Endometrium (tissue), 2 donors: ENCODE data around the gene FEM1B.

Experiments
- FAIRE-seq: peaks from 2 replicates; lab custom pipeline; 2012; peaks lifted over from hg19 to GRCh38; lab: Jason Lieb, UNC
- donor health status: control.
- donor health status: control.

FEM1B gene

DNA sequence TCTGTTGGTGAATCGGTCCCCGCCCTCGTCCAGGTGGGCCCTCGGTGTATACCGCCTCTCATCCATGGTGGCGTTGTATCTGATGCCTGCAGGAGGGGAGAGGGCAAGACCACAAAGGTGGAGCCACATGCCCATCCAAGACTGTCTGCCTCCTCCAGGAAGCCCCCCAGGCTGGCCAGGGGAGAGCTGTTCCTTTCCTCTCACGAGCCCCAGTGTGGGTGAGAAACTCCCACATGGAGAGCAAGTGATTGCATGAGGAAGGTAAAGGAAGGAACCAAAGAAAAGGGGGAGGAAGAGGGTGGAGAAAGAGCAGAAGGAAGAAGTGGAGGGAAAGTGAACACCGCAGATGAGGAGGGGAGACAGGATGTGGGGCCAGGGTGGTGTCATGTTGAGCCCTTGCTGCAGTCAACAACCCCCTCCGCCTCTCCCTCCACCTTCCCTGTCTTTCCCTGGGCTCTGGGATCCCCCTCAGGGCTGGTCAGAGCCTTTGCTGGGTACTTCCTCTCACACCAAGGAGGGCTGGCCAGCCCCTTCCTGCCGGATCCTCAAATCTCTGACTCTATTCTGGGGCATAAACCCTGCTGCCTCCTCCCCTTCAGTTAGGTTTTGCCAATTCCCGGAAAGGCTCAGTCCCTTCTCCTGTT lies 49.3 kb downstream of the FEM1B start:
- no peak for FAIRE-seq

DNA sequence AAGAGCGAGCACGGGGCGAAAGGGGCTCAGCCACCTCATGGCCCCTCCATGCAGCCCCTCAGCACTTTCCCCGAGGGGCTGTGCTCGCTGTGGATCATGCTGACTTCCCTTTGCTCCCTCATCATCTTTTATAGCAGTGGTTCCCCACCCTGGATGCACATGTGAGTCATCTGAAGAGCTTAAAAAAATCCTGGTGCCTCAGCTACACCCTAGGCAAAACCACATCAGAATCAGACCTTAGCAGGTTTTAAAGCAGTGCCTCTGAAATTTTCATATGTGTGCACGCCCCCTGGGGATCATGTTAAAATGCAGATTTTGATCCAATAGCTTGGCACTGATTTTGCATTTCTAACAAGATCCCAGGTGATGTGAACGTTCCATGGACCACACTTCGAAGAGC lies 50.9 kb downstream of the FEM1B start:
- FAIRE-seq: no peak

DNA sequence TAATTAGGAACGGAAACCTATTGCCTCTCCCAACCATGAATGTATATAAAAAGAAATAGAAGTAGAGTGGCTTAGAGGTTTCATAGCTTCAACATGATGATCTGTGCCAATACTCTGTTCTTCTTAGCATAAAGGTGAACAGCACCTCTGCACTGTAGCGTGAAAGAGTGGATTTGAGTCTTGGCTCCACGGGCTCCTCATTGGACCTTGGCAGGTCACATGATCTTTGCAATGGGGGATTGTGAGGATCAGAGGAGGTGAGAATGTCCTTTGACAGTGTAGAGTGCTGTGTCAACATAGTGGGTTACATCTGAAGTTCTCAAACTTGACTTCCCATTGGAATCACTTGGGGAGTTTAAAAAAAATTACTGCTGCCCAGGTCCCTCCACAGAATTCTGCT lies 51.4 kb downstream of the FEM1B start:
- FAIRE-seq: no peak

DNA sequence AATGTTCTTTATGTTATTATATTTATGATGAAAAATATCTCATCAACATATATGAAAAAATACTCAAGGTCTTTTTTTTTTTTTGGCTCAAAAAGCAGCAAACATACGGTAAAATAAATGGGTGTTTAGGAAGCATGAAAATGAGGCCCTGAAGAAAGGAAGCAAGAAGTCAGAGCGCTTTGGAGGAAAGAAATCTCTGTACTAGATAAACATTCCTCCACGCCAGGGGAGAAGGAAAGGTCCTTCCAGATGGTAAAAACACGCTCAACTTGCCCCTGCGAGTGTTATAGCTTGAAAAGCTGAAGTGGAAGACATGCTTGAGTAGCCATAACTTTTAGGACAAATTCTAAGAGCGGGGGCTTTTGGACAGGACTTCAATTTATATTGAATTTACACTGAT lies 52.9 kb downstream of the FEM1B start:
- FAIRE-seq: no peak

DNA sequence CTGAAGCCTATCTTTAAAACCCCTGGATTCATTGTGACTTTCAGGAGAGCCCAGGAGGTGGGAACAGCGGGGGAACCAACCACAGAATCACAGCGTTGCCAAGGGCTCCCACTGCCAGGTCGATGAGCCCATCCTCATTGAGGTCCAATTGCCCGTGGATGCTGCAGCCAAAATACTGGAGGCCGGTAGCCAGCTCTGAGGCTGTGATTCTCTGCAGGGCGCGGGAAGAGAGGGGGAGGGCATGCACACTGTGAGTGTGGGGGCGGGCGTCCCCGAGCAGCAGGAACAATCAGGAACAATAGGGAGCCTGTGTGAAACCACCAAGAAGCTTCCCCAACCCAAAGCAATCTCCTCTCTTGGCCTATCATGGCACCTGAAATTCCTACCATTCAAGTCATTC lies 53.4 kb downstream of the FEM1B start:
- FAIRE-seq: no peak

DNA sequence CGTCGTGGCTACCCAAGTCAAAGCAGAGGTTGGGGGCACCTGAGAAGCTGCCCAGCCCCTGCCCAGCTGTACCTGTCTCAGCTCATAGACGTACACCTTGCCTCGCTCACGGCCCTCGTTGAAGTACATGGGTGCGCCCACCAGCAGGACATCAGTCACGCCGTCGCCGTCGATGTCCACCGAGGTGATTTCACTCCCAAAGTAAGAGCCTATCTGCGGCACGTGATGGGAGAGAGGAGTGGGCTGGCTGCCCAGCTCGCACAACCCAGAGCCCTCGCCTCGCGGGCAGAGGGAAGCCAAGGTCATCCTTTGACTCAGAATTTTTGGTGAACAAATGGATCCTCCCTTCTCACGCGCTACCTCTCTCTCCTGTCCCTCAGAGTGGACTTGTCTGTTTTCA lies 54.7 kb downstream of the FEM1B start:
- no peak for FAIRE-seq

DNA sequence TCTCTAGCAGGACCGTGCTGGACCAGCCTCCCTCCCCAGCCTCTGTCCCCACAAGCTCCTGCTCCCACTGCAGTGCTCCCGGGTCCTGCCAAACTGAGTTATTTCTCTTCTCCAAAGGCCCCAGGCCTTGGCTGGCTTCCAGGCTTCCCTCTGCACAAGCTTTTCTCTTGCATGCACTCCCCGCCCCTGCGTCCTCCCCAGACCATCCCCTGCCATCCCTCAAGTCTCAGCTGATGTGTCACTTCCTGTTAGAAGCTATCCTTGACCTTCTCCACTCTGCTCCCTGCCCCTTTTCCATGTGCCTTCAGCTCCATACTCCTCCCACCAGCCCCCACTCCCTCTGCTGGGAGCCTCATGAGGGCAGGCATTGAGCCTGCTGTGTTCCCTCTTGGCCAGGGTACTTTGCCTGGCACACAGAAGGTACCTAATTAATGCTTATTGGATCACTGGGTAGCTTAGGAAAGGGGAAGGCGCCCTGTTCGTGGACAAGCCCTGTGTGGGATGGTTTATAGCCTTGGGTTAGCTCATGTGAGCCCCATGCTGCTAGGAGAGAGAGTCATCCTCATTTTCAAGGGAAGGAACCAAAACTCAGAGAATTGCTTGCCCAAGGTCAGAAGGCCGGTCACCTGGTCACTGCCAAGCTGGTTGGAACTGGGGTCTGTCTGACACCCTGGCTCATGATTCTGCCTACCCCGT lies 56.4 kb downstream of the FEM1B start:
- FAIRE-seq: no peak

DNA sequence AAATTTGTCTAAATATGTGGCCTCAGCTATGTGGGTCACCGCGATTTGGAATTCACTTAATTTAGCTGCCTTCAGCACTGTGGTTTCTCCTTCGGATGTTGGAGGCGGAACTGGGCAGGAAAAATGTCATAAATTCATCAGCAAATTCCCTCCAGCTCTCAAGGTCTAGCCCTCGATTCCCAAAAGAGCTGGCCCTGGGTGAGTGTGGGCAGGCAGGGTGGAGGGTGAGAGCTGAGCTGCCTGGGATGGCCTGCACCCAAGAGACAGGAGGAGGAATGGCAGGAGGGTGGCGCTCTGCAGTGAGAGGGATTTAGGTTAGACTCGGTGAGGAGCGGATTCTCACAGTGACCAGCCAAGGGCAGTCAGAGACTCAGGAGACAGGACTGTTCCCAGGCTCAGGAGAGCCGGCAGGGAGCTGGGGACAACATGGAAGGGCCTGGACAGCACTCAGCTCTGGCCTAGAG lies 57.1 kb downstream of the FEM1B start:
- FAIRE-seq: no peak

DNA sequence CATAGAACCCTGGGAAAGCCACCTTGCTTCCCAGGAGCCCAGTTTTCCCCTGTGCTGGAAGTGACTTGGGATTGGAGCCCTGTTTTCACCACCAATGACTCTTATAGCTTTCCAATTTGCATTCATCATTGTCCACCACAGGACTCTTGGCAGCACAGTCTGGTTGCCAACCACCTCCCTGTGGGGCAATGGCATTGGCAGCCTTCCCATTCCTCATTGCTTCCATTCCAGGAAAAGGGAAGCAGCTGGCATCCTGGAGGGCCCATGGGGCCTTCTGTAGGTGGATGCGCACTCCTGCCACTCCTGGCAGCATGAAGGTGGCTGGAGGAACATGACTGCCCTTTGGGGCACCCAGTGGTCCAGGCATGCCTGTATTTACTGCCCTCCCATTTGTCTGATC lies 57.7 kb downstream of the FEM1B start:
- no peak for FAIRE-seq

DNA sequence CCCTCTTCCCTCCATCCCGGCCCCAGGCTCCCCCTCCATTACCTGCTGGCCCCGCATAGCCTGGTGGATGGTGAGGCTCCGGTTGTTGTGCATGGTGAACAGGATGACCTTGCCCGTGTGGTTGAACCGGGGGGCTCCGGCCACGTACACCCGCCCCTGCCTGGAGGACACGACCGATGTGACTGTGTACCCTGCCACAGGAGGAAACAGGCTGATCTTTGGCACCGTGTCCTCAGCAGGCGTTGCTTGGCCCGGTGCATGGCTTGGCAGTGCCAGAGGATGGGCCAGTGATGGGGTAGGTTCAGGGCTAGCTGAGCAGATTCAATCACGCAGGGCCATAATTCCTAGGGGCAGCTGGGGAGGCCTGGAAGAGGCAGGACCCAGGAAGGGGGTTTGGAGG lies 58.1 kb downstream of the FEM1B start:
- no peak for FAIRE-seq

DNA sequence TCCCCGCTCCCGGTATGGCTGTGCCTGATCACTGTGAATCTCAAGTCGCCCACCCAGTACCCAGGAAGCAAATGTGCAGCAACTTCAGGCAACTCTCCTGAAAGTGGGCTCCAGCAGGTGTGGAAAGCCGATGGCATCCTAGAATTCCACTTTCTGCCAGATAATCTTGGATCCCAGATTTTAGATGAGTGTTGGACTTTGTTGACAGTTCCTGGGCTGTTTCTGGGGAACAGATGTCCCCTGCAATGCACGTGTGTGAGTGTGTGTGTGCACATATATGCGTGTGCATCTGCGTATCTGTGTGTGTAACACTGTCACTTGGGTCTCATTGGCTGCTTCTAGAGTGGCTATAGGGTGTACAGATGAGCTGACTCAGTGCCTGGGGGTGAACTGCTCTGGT lies 59.0 kb downstream of the FEM1B start:
- no peak for FAIRE-seq

DNA sequence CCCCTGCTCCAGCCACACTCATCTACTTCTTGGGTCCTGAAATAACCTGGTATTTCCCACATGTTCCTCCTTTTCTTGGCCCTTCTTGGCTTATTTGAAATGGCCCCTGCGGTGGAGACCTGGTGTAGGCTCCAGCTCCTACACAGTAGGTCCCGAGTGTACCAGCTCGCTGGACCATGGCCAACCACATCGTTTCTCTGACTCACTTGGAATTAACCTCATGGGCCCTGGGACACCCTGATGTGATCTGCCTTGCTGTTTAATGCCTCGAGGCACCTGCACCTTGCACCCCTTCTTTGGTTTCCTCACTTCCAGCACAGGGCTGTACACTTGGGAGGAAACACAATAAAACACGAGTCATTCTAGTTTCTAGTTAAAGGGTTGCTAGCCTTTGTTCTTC lies 60.3 kb downstream of the FEM1B start:
- no peak for FAIRE-seq

DNA sequence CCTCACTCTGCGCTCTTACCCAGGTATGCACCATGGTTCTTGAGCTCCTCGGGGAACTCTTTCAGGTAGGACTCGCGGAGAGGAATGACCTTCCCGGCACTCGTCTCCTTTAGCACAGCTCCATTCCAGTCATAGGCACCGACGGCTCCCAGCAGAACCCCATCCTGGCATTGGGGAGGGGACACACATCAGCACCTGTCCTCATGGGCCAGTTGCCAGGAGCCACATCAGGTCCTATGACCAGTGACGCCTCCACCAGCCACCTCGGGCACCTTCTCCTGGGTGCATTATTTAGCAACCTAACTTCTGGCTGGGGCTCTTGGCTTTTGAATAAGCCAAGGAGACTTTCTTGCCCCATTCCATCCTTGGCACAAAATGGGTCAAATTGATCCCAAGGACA lies 61.9 kb downstream of the FEM1B start:
- FAIRE-seq: no peak

DNA sequence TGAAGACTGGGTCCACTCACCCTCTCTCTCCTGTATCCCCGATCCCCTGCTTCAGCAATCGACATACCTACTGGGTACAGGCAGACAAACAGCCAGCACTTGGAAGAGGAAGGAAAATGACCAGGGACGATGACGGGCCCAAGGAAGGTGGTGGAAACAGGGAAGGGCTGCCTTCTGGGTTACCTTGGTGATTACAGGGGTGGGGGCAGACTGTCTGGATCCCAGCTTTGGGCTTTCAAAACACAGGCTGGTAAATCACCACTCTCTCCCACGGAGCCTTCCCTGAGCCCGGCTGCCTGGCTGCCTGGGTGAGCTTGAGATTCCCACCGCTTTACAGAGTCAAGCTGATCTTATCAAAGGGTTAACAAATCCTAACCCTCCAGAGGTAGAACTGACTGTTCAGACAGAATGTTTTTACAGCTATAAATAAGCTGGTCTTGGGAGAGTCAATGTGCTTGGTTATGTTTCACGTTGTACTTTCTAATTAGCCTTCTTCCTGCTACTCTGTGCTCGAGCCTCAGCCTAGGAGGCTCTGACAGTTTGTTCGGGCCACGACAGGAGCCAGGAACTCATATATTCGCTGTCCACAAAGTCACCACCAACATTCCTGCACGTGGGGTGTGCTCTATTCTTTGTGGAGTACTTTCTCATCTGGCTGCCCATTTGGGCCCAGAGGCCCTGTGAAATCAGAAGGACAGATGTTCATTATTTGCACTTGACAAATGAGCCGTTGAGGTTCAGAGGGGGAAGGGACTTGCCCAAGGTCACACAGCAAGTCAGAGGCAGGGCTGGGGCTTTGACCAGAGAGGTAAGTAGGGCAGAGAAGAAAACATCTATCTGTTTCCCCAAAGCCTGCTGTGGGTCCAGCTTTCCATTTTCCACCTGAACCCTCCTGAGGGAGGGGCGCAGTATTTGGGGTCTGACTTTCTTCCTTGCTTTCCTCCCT lies 63.5 kb downstream of the FEM1B start:
- no peak for FAIRE-seq

DNA sequence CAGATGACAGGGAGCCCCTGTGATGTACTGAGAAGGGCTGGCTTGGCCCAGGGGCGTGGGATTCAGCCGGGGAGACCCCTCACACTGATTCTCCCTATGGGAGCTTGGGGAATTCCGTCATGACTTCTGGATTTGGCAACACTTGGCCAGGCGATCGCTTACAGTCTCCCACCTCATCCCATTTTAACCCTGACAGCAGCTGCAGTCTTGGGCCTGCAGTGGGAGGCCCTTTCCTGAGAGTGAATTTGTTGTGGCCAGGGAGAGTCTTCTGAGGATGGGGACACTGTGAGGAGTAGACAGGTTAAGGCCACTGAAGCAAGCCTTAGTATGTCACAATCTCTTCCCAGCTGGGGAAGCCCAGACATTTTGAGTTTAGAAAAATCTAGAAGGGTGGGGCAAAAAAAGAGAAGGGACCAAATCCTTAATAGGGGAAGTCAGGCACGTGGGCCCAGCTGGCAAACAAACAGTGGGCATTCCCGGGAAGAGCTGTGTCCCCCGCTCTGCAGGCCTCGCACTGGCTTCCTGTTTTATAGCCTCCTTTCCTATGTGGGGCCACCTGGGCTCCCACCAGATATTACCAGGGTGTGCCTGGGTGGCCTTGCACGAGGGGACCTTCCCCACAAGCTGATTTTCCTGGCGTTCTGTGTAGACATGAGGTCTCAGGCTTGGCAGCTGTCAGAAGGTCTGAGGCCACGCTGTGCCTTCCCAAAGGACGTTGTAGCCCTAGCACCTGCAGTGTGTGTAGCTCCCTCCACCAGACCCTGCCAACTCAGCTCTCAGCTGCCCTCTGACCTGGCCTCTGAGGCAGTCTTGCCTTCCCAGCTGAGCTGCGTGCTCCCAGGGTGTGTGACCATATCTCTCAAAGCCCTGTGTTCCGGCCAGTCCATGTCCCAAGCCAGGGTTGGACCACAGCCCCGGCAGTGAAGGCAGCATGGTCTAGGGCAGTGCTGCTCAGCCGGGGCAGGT lies 64.5 kb downstream of the FEM1B start:
- FAIRE-seq: no peak

DNA sequence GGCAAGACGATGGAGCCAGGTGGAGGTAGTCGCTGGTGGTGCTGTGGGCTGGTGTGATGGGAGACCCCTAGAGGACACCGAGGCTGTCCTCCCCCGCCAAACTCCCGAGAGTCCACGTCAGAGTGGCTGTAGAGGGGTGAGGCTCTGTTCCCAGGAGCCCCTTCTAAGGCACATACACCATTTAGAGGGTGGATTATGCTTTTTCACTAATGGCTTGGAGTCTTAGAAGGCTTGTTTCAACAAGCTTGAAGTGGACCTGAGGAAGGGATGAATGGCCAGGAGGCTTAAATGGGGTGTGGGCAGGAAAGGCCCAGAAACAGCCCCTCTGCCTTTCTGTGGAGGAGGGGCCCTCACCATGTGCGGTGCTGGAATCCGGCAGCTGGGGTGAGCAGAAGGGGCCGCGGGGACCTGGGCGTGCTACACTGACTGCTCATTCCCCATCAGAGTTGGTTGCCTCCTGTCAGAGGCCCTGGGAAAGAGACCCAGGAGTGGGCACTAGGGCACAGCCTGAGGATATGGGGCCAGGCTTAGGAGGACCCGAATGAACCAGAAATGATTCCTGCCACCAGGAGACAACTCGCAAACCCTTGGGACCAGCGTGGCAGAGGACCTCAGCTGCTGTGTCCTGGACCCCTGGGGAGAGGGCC lies 66.2 kb downstream of the FEM1B start:
- FAIRE-seq: no peak

DNA sequence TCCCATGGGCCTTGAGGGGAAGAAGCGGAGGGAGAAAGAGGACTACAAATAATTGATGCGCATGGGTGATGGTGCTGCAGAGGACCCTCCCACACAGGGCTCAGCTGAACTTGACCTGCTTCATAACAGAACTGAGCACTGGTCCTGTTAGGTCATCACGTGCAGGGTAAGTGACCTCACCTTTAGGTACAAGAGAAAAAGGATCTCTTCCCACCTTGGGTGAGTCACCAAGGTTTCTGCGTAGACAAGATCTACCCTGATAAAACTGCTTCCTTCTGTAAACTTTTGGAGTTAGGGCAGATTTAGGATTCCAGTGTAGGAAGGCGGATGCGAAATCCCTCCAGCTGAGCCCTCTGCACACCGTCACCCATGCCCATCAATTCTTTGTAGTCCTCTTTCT lies 67.1 kb downstream of the FEM1B start:
- FAIRE-seq: no peak
